NCI-H2029 treated with DMSO at 0.1 percent for 48 hours (cell line): Measurements from ENCODE around the gene PCDHGA5.
"Not testable (repeated sequence)": the region's sequence is repeated elsewhere in the genome, so short reads cannot be mapped to it uniquely, and the experiment has no call there.

Experiments
- DNase-seq: peaks from one replicate; lab custom pipeline; 2025; lab: John Stamatoyannopoulos, UW

Gene PCDHGA5

DNA sequence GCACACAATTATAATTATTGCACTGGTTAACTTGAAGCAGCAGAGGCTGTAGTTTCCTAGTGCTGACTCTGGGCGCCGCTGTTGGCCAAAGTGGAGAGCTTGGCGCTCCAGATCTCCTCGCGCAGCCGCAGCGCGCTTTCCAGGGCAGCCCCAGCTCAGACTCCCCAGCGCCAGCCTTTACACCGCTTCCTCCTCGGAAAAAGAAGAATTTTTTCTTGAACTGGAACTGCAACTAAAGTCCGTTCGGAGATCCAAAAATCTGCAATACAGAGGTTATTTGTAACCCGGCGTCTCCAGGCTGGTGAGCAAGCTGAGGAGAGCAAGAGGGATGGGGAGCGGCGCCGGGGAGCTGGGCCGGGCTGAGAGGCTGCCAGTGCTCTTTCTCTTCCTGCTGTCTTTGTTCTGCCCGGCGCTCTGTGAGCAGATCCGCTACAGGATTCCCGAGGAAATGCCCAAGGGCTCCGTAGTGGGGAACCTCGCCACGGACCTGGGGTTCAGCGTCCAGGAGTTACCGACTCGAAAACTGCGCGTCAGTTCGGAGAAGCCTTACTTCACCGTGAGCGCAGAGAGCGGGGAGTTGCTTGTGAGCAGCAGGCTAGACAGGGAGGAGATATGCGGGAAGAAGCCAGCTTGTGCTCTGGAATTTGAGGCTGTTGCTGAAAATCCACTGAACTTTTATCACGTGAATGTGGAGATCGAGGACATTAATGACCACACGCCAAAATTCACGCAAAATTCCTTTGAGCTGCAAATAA, 23.8 kb downstream of the PCDHGA5 start, which contains the start of gene PCDHGB4:
Gene PCDHGB4, plus strand, starts transcription at position 142 of the 755 bp plus-strand sequence. Its CDS starts 187 bp downstream, at position 329.
- DNase-seq, result not testable (repeated sequence)

GRCh38 chr5:141388661-141389060, 24.7 kb downstream of the PCDHGA5 start:
- no peak for DNase-seq

GRCh38 chr5:141389153-141390042, 25.4 kb downstream of the PCDHGA5 start:
- no peak for DNase-seq

GRCh38 chr5:141392429-141393198, 28.7 kb downstream of the PCDHGA5 start, which contains the start of gene PCDHGA8:
PCDHGA8 (plus strand) TSS chr5:141392633; CDS start chr5:141392814, 181 bp downstream.
- no peak for DNase-seq

GRCh38 chr5:141393267-141393666, 29.3 kb downstream of the PCDHGA5 start:
- DNase-seq, result no peak

DNA sequence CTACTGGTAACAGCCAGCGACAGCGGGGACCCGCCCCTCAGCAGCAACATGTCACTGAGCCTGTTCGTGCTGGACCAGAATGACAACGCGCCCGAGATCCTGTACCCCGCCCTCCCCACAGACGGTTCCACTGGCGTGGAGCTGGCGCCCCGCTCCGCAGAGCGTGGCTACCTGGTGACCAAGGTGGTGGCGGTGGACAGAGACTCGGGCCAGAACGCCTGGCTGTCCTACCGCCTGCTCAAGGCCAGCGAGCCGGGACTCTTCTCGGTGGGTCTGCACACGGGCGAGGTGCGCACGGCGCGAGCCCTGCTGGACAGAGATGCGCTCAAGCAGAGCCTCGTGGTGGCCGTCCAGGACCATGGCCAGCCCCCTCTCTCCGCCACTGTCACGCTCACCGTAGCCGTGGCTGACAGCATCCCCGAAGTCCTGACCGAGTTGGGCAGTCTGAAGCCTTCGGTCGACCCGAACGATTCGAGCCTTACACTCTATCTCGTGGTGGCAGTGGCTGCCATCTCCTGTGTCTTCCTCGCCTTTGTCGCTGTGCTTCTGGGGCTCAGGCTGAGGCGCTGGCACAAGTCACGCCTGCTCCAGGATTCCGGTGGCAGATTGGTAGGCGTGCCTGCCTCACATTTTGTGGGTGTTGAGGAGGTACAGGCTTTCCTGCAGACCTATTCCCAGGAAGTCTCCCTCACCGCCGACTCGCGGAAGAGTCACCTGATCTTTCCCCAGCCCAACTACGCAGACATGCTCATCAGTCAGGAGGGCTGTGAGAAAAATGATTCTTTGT, 30.6 kb downstream of the PCDHGA5 start:
- DNase-seq, result not testable (repeated sequence)

DNA sequence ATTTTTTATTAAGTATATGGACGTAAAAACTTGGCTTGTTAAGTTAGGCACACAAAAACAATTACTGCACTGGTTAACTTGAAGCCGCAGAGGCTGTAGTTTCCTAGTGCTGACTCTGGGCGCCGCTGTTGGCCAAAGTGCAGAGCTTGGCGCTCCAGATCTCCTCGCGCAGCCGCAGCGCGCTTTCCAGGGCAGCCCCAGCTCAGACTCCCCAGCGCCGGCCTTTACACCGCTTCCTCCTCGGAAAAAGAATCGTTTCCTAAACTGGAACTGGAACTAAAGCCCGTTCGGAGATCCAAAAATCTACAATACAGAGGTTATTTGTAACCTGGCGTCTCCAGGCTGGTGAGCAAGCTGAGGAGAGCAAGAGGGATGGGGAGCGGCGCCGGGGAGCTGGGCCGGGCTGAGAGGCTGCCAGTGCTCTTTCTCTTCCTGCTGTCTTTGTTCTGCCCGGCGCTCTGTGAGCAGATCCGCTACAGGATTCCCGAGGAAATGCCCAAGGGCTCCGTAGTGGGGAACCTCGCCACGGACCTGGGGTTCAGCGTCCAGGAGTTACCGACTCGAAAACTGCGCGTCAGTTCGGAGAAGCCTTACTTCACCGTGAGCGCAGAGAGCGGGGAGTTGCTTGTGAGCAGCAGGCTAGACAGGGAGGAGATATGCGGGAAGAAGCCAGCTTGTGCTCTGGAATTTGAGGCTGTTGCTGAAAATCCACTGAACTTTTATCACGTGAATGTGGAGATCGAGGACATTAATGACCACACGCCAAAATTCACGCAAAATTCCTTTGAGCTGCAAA, 34.0 kb downstream of the PCDHGA5 start, which contains the start of gene PCDHGB5:
Gene PCDHGB5, plus strand, starts transcription at position 192 of the 796 bp plus-strand sequence. Its CDS starts 181 bp downstream, at position 373.
- DNase-seq, result not testable (repeated sequence)

DNA sequence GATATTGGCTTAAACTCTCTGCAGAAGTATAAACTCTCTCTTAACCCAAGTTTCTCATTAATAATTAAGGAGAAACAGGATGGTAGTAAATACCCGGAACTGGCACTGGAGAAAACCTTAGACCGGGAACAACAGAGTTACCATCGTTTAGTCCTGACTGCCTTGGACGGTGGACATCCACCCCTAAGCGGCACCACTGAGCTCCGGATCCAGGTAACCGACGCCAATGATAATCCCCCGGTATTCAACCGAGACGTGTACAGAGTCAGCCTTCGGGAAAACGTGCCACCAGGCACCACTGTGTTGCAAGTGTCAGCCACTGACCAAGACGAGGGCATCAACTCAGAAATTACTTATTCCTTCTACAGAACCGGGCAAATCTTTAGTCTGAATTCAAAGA, 34.6 kb downstream of the PCDHGA5 start:
- DNase-seq, result no peak

- DNase-seq, result no peak
Observed at GRCh38 chr5:141399555-141400258, 35.7 kb downstream of the PCDHGA5 start.

DNA sequence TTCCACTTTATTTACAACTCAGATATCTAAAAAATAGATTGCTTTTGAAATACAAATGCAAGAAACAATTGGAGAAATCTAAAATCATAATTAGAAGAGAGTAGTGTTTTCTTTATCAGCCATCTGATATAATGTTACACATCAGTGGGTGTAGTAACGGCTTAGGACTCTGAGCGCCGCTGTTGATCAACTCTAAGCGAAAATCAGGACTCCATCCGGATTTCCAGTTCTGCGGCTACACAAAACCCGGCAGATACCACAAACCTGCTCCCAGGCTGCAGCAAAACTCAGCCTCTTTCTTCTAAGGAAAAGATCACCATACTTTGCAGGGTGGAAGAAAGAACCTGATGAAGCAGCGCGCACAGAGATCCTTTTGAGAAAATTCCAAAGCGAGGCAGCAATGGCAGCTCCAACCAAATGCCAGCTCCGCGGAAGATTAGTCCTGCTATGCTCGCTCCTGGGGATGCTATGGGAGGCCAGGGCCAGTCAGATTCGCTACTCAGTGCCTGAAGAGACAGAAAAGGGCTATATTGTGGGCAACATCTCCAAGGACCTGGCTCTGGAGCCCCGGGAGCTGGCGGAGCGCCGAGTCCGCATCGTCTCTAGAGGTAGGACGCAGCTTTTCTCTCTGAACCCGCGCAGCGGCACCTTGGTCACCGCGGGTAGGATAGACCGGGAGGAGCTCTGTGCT, 38.7 kb downstream of the PCDHGA5 start, which contains the start of gene PCDHGA9:
Gene PCDHGA9, plus strand, starts transcription at position 226 of the 691 bp plus-strand sequence. Its CDS starts 175 bp downstream, at position 401.
- no peak for DNase-seq

GRCh38 chr5:141403387-141403786, 39.4 kb downstream of the PCDHGA5 start:
- no peak for DNase-seq

DNA sequence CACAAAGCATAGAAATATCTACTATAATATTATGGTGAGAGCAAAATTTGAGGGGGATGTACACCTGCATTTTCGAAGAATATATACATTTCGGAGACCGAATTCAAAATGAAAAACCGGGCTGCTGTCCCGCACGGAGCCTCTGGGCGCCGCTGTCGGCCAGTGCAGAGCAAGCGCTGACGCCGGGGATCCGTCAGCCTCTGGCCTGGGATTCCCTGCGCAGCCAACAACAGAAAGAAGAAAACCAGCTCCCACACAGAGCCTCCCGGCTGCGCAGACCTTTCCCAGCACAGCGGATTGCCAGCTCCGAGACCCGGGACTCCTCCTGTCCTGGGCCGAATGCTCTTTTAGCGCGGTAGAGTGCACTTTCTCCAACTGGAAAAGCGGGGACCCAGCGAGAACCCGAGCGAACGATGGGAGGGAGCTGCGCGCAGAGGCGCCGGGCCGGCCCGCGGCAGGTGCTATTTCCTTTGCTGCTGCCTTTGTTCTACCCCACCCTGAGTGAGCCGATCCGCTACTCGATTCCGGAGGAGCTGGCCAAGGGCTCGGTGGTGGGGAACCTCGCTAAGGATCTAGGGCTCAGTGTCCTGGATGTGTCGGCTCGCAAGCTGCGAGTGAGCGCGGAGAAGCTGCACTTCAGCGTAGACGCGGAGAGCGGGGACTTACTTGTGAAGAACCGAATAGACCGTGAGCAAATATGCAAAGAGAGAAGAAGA, 44.0 kb downstream of the PCDHGA5 start, which contains the start of gene PCDHGB6:
Gene PCDHGB6, plus strand, starts transcription at position 232 of the 716 bp plus-strand sequence. Its CDS starts 182 bp downstream, at position 414.
- DNase-seq, result not testable (repeated sequence)

- DNase-seq, result no peak
Observed at GRCh38 chr5:141409598-141410306, 45.8 kb downstream of the PCDHGA5 start.

DNA sequence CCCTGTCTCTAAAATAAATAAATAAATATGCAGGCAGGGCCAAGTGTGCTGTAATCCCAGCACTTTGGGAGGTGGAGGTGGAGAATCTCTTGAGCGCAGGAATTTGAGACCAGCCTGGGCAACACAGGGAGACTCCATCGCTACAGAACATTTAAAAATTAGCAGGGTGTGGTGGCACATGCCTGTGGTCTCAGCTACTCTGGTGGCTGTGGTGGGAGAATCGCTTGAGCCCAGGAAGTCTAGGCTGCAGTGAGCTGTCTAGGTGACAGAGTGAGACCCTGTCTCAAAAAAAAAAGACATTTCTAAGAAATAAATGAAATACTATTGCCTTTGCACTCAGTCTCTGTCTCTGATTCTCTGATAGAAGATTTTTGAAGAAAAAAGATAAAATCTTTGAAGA, 47.6 kb downstream of the PCDHGA5 start:
- DNase-seq, result no peak

GRCh38 chr5:141412854-141413539, 49.0 kb downstream of the PCDHGA5 start, which contains the start of gene PCDHGA10:
PCDHGA10 (plus strand) TSS chr5:141412987; CDS start chr5:141413176, 189 bp downstream.
- no peak for DNase-seq

DNA sequence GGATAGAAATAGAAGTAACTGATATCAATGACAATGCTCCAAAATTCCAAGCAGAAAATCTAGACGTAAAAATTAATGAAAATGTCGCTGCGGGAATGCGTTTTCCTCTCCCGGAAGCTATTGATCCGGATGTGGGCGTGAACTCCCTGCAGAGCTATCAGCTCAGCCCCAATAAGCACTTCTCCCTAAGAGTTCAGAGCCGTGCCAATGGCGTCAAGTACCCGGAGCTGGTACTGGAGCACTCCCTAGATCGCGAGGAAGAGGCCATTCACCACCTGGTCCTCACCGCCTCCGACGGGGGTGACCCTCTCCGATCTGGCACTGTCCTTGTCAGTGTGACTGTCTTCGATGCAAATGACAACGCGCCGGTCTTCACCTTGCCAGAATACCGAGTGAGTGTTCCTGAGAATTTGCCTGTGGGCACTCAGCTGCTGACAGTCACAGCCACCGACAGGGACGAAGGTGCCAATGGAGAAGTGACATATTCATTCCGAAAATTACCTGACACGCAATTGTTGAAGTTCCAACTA, 49.6 kb downstream of the PCDHGA5 start:
- DNase-seq, result no peak
